ENCODE results near the gene ITGBL1.

DNA sequence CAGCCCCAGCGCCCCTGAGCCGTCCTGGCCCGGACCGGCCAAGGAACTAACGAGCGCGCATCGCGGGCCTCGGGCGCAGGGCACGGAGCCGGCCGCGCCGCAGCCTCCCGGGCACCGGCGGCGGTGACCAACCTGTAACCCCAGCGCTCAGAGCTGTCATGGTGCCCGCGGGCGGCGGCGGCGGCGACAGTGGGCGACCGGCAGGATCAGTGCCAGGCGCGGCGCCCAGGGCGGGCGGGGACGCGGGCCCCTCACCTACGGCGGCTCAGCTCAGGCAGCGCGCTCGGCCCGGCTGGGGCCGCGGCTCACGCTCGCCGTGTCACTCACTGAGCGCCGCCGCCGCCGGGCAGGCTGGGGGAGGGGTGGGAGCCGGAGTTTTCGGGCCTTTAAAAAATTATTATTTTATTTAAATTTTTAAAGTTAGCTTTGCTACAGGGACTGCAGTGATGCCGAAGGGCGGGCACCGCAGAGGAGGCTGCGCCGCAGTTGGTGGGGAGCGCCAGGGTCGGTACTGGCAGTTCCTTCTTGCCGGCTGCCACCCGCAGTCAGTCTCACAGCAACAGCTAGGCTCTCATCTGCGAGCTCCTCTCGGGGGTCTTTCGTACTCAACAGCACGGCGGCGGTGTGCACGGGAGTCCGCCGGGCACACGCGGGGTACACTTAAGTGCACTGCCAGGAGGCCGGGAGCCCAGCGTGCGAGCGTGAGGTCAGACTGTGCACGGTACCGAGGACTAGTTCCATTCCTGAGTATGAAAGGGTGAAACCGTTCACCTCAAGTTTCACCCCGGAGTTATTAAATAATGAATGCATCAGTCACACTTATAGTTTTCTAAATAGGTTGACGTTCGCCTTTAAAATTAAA is 36.1 kb upstream of the ITGBL1 start, which contains the start of gene NALCN:
- no peak for TF ChIP-seq CTCF (conservative IDR thresholded peaks at IDR 0.05; ENCODE audit: low read length)
- TF ChIP-seq EZH2phosphoT487 (IDR thresholded peaks at IDR 0.05; ENCODE audit: borderline replicate concordance, low read depth, low read length), result no peak
